Epithelial cell of proximal tubule (primary cell): ENCODE data around the gene FGF11. TPM values are rescaled to one million over a fixed set of nuclear protein-coding genes. Genes with fewer than 3 reads are reported as not detected.

Experiments
- DNase-seq: peaks from one replicate; pipeline ENCODE4 v3.0.0-alpha.2; 2011; ENCODE audit warnings: low read depth
- H3K4me3 ChIP-seq: 2 replicates; pipeline ENCODE4 v1.5.1; 2011; ENCODE audit warnings: low read depth, mild to moderate bottlenecking, low read length
- CTCF ChIP-seq: conservative IDR thresholded peaks from 2 replicates; pipeline ENCODE4 v1.5.1; 2012; ENCODE audit warnings: low read depth, mild to moderate bottlenecking, low read length
- total RNA-seq: library from RNA; depleted of rRNA; stranded (reverse); fragments of >200 nt; gene quantifications from 2 replicates; pipeline ENCODE4 v1.2.3, GENCODE V29; 2015

The FGF11 gene
- total RNA-seq, 1 donor from 2014 or later, result 11.5 TPM

- H3K4me3 ChIP-seq, result no peak overlapping the region
- no peak for DNase-seq
- TF ChIP-seq CTCF, result peak; percentile 18
These were observed 23.0 kb upstream of the FGF11 start for GRCh38 chr17:7416323-7416722.

- no peak for TF ChIP-seq CTCF
These were observed 22.2 kb upstream of the FGF11 start for GRCh38 chr17:7417056-7417655.

GRCh38 chr17:7418472-7419152 lies 20.7 kb upstream of the FGF11 start:
- DNase-seq, result no peak
- TF ChIP-seq CTCF, result no peak

More at GRCh38 chr17:7417056-7417655, 22.2 kb upstream of the FGF11 start:
- no peak for DNase-seq
- no peak overlapping the region for H3K4me3 ChIP-seq

GRCh38 chr17:7419819-7420610 lies 19.3 kb upstream of the FGF11 start, which contains the start of gene SPEM1:
SPEM1 (plus strand) TSS chr17:7420324; CDS start chr17:7420385, 61 bp downstream.
- no peak for DNase-seq
- no peak within 1 kb of the TSS for H3K4me3 ChIP-seq
- TF ChIP-seq CTCF, result no peak

More at GRCh38 chr17:7418472-7419152, 20.7 kb upstream of the FGF11 start:
- H3K4me3 ChIP-seq, result no peak overlapping the region

- DNase-seq, result no peak
- no peak overlapping the region for H3K4me3 ChIP-seq
- no peak for TF ChIP-seq CTCF
These were observed 18.1 kb upstream of the FGF11 start for GRCh38 chr17:7421186-7421585.

GRCh38 chr17:7423679-7424078 lies 15.6 kb upstream of the FGF11 start:
- TF ChIP-seq CTCF, result no peak
- DNase-seq, result no peak
- H3K4me3 ChIP-seq, result no peak overlapping the region
